GM18520 (cell line): ENCODE measurements around the gene RAB20.
"Not testable (repeated sequence)": the region's sequence is repeated elsewhere in the genome, so short reads cannot be mapped to it uniquely, and the experiment has no call there.

Experiments
- ATAC-seq: cut with Tn5 transposase; IDR thresholded peaks from one replicate; pipeline ENCODE4 v1.9.1; 2021; ENCODE audit not compliant: unreplicated experiment

The RAB20 gene

GRCh38 chr13:110495376-110495775, 66.1 kb downstream of the RAB20 start:
- no peak for ATAC-seq

- ATAC-seq = no peak
These were observed 67.9 kb downstream of the RAB20 start for GRCh38 chr13:110493613-110494012.

GRCh38 chr13:110492679-110493593, 68.6 kb downstream of the RAB20 start:
- ATAC-seq = no peak

DNA sequence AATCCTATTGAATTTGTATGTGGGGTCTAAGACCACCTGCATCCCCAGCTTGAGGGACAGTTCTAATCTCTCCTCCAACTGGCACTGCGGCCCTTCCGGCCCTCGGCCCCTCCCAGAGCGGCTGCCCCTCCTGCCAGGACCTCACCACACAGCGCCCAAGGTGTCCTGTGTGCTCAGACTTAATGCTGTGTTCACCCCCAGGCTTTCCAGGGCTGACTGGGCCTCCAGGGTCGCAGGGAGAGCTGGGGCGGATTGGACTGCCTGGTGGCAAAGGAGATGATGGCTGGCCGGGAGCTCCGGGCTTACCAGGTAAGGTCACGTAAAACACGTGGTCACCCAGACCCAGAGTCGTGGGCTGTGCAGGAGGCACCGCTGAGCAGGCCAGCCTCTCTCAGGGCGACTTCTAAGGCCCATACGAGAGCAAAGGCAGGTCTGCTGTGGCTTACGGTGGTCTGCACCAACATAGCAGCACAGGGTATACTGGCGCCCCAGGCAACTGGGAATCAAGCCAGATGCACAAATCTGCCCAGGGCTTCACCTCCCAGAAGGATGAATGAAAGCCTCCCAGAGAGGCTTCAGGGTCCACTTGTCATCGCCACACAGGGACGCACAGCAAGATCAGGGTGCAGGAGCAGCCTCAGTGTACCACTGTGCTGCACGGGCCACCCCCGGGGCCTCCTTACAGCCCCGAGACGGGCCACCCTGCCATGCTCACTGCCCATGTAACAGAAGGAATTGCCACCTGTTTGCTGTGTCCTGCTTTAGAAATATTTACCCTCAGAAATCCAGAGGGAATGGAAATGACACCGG, 69.4 kb downstream of the RAB20 start:
- no peak for ATAC-seq

DNA sequence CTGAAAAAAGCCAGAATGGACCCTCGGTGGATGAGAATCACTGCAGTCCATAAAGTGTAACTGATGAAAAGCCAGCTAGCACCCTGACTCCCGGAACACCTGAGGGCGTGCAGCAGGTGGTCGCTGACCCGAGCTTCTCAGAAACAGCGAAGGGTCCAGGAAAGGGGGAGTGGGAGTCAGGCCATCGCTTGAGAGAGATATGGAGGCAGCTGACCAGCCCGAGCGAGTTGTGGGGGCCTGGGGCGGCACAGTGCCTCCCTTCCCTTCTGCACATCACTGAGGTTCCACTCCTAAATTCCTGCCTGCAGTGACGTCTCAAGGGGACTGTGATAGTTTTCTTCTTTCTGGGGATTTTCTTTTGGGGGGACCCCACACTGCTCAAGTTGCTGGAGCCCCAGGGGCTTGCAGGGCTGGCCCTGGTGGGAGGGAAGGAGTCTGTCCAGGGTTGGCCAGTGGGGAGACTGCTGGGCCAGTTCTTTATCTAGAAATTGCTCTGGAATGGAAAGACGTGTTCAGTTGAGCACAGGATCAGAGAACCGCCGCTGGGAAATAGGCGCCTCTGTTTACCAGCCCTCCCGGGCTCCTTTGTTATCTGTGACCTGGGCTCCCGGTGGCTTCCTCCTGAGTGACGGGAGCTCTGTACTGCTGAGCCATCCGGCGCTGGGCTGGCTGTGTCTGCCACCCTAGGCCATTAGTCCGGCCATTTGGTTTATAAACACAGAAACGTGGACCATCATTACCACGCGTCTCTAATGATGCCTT, 71.3 kb downstream of the RAB20 start:
- ATAC-seq = no peak

DNA sequence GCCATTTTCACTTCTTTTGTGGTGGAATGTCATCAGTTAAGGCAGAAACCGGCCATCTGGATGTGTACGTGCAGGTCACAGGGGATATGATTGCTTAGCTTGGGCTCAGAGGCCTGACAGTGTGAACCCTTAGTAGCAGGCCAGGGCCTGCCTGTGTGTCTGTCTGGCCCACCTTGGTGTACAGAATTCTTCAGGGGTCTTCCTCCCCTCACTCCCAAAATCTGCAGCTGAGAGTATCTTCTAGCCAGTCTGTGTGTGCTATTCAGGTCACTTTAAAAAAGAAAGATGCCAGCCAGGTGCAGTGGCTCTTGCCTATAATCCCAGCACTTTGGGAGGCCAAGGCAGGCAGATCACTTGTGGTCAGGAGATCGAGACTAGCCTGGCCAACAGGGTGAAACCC, 74.6 kb downstream of the RAB20 start:
- not testable (repeated sequence) for ATAC-seq

GRCh38 chr13:110486061-110486715, 75.3 kb downstream of the RAB20 start:
- ATAC-seq = no peak

DNA sequence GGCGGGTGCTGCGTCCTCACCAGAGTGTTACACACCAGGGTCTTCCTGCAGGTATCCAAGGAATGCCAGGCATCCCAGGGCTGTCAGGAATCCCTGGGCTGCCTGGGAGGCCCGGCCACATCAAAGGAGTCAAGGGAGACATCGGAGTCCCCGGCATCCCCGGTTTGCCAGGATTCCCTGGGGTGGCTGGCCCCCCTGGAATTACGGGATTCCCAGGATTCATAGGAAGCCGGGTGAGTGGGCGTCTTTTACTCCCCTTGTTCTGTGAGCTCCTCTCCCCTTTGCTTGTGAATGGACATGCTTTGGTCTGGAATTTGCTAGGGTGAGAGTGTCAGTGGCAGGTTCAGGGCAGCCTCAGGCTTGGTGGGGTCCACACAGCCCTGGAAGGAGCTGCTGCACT, 75.9 kb downstream of the RAB20 start:
- ATAC-seq = no peak

- ATAC-seq = no peak
These were observed 77.1 kb downstream of the RAB20 start for GRCh38 chr13:110484290-110485048.

GRCh38 chr13:110483386-110483968, 78.0 kb downstream of the RAB20 start:
- no peak for ATAC-seq

GRCh38 chr13:110480161-110480560, 81.4 kb downstream of the RAB20 start:
- no peak for ATAC-seq

DNA sequence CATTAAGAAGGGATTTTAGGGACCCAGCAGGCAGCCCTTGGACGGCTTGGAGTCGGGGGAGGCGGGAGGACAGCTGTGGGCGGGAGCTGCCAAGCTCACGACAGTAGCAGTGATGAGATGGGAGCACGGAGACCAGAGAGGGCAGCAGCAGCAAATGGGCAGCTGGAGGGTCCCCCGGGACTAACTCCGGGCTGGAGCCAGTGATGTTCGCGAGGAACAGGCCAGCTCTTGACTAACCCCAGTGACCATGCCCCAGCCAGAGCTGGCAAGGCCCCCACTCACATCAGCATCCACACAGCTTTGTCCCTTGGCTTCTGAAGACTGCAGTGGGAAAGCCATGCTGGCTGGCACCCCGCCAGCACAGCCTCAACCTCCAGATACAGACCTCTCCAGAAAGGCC, 81.9 kb downstream of the RAB20 start:
- ATAC-seq = no peak

DNA sequence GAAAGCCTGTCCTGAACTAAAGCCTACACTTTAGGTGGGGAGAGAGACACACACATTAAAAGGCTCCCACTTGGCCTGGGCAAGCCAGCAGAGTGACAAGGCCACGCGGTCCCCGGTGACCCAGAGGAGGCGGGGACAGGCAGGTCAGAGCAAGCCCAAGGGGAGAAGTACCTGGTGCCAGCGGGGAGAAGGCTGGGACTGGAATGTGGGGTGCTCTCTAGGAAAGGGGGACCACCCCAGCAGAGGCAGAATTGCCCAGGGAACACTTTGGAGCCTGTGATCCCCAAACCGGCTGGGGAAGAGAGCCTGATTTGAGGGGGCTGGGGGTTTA, 82.3 kb downstream of the RAB20 start:
- no peak for ATAC-seq

DNA sequence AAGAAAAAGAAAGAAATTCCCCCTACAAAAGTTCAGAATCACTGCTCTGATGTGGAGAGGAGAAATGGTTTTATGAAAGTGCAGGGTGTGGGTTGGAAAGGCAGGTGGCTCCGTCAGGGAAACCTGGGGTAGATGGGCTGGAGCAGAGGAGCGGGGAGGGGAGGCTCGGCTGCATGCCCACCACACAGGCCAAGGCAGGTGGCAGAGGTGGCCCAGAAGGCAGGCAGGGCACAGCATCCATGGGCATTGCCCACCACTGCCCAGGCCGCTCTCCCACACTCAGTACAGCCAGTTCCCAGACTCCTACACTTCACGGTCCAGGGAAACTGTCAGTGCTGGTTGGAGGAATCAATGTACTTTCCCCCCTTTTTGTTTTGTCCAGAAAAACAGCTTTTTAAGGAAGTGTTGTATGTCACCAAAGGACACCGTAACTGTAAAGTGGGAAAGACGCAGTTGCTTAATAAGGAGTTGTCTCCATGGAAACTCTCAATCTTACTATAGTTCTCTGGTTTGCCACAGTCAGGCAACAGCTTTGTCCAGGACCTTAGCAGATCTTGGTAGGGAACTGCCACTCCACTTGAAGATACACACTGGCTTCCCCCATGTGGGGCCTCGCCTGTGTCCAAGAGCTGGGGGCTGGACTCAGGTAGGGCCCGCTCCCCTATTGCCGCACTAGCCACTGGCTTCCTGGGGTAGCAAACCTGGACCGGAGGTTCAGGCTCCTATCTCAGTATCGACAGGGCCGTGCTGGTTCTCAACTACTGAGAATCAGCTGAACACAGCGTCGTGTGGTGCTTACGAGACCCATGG, 82.9 kb downstream of the RAB20 start:
- ATAC-seq = no peak

- ATAC-seq = no peak
These were observed 83.7 kb downstream of the RAB20 start for GRCh38 chr13:110477706-110478245.

GRCh38 chr13:110476220-110476617, 85.3 kb downstream of the RAB20 start:
- ATAC-seq = no peak

DNA sequence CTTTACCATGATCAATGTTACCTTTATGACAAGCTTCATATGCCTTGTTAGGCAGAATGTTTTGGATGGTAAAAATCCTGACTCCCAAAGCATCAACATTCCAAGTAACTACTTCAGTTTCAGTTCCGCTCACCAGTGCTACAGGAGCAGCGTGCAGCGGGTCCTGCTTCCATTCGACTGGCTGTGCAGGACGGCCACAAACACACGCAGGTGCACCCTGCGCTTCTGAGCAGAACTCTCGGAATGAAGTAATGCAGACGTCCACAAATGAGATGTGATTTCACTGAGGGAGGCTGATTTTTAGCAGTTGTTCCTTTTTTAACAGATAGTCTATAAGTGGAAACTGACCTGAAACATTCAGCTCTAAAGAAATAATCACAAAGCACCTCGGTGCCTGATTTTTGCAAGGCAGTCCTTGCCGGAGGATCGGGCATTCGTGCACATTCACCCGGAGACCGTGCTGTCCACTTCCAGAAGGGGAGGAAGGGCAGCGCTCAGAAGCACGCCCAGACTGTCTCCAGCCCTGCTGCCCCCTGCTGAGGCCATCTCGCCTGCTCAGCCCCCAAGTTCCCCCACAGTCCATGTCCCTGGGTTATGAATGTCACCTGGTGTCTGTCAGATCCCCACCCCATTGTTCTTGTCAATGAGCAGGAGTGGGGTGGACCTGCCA, 85.8 kb downstream of the RAB20 start:
- ATAC-seq = no peak

GRCh38 chr13:110475117-110475516, 86.4 kb downstream of the RAB20 start:
- no peak for ATAC-seq
